Stomach (tissue), 9 donors: ENCODE data around the gene CAPN9. TPM values are rescaled to one million over a fixed set of nuclear protein-coding genes. Genes with fewer than 3 reads are reported as not detected.

Experiments
- DNase-seq, 2 donors: peaks; one replicate each; pipeline versions ENCODE4 v3.0.0 to v3.0.0-alpha.2; 2013 to 2019
- H3K27ac ChIP-seq, 5 donors: fragments of 200-600 bp in 4 of 5; sonication (generic) in 4 of 5; one replicate each; pipeline ENCODE4 v1.5.1; 2013 to 2019; ENCODE audit warnings: mild to moderate bottlenecking in 1 of 5, moderate library complexity in 1 of 5
- H3K27me3 ChIP-seq, 3 donors: fragments of 200-600 bp; sonication (generic); one replicate each; pipeline ENCODE4 v1.5.1; 2017 to 2019; ENCODE audit warnings: mixed run types in 1 of 3
- H3K36me3 ChIP-seq, 4 donors: fragments of 200-600 bp; sonication (generic); 1 replicate in 3 of 4; 2 replicates in 1 of 4; pipeline ENCODE4 v1.5.1; 2016 to 2019
- H3K4me1 ChIP-seq, 4 donors: fragments of 200-600 bp; sonication (generic); one replicate each; pipeline ENCODE4 v1.5.1; 2016 to 2019
- H3K4me3 ChIP-seq, 4 donors: fragments of 200-600 bp; sonication (generic) in 3 of 4; one replicate each; pipeline ENCODE4 v1.5.1; 2016 to 2019; ENCODE audit warnings: mild to moderate bottlenecking in 1 of 4
- H3K9me3 ChIP-seq, 4 donors: fragments of 200-600 bp; sonication (generic); one replicate each; pipeline ENCODE4 v1.5.1; 2016 to 2019
- EP300 ChIP-seq: sonication (generic); formaldehyde crosslinking; IDR thresholded peaks from one replicate; pipeline ENCODE4 v1.6.1; 2017; ENCODE audit warnings: antibody characterized with exemption
- POLR2A ChIP-seq, 4 donors: fragments of 450-650 bp; IDR thresholded peaks; one replicate each; pipeline ENCODE4 v1.6.1; 2016; ENCODE audit warnings: antibody characterized with exemption in 4 of 4, control low read depth in 2 of 4, mild to moderate bottlenecking in 1 of 4, moderate library complexity in 1 of 4
- POLR2AphosphoS5 ChIP-seq, 3 donors: sonication (generic); formaldehyde crosslinking; IDR thresholded peaks; one replicate each; pipeline ENCODE4 v1.6.1; 2016; ENCODE audit warnings: antibody characterized with exemption in 3 of 3
- WGBS, 5 donors: extraction: QIAGEN DNeasy Blood & Tissue Kit in 3 of 5; methylation state at CpG; one replicate each; pipeline versions ENCODE4 v1.1.5 to v1.1.7; 2013 to 2018; 5-methylcytosine and 5-hydroxymethylcytosine counted together
- intact Hi-C: fragments of 100-400 bp; cut with DNase I; formaldehyde crosslinking; loops from one replicate; pipeline ENCODE4 v1.15.1; 2023; ENCODE audit warnings: low total_unique reads
- polyA plus RNA-seq, 3 donors: library from polyadenylated mRNA; stranded (reverse); fragments of 200-250 nt; gene quantifications; one replicate each; pipeline ENCODE4 v1.2.3, GENCODE V29; 2013
- total RNA-seq, 5 donors: library from RNA; depleted of rRNA; stranded (reverse); fragments of >200 nt; gene quantifications; one replicate each; pipeline versions ENCODE4 v1.1.0 to v1.2.3, GENCODE V29; 2014 to 2016
- TF ChIP-seq, protein P1 (sequence below), 7 experiments: fragments of 450-650 bp in 4 of 7; fragments of 200-600 bp in 3 of 7; sonication (generic) in 3 of 7; IDR thresholded peaks; one replicate each; pipeline ENCODE4 v1.5.1; 2016 to 2019; ENCODE audit warnings: antibody characterized with exemption in 7 of 7, control low read depth in 2 of 7, mild to moderate bottlenecking in 1 of 7
- donor health status: healthy with polysubstance abuse.
- donor health status: Bipolar disorder and iron deficiency.
- donor health status: healthy.

CAPN9 gene
- total and polyA plus RNA-seq, 8 donors = 2.6 to 68.3 (median 46.7) TPM

DNA sequence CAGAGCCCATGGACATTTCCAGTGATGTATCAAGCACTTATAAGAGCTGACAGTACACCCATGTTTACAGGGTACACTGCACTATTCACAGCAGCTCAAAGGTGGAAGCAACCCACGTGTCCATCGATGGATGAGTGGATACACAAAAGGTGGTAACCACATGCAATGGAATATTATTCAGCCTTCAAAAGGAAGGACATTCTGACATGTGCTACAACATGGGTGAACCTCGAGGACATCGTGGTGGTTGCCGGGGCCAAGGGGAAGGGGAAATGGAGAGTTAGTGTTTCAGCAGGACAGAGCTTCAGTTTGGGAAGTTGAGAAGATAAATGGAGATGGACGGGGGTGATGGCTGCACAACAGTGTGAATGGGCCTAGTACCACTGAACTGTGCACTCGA is 42.4 kb upstream of the CAPN9 start:
- Histone ChIP-seq H3K4me3 (no peak overlapping the region), H3K36me3 (no peaks in the 10 kb centered on the region), H3K4me1 (peaks cover 0 to 22% (median 8%) of the 10 kb centered on the region in 4 donors), H3K27ac (no peak overlapping the region), H3K27me3 (no peaks in the 10 kb centered on the region), H3K9me3 (no peaks in the 10 kb centered on the region)
- TF ChIP-seq EP300 = no peak
- no peak for TF ChIP-seq POLR2AphosphoS5 (IDR thresholded peaks at IDR 0.05)
- TF ChIP-seq POLR2A (IDR thresholded peaks at IDR 0.05) = no peak
- TF ChIP-seq, protein P1, sequence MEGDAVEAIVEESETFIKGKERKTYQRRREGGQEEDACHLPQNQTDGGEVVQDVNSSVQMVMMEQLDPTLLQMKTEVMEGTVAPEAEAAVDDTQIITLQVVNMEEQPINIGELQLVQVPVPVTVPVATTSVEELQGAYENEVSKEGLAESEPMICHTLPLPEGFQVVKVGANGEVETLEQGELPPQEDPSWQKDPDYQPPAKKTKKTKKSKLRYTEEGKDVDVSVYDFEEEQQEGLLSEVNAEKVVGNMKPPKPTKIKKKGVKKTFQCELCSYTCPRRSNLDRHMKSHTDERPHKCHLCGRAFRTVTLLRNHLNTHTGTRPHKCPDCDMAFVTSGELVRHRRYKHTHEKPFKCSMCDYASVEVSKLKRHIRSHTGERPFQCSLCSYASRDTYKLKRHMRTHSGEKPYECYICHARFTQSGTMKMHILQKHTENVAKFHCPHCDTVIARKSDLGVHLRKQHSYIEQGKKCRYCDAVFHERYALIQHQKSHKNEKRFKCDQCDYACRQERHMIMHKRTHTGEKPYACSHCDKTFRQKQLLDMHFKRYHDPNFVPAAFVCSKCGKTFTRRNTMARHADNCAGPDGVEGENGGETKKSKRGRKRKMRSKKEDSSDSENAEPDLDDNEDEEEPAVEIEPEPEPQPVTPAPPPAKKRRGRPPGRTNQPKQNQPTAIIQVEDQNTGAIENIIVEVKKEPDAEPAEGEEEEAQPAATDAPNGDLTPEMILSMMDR (IDR thresholded peaks at IDR 0.05) = no peak
- WGBS, 5 donors = 90 to 97% (median 96%) methylated on average over 7 of the region's 7 CpGs
- intact Hi-C loops = no loop called here
- no peak for DNase-seq

DNA sequence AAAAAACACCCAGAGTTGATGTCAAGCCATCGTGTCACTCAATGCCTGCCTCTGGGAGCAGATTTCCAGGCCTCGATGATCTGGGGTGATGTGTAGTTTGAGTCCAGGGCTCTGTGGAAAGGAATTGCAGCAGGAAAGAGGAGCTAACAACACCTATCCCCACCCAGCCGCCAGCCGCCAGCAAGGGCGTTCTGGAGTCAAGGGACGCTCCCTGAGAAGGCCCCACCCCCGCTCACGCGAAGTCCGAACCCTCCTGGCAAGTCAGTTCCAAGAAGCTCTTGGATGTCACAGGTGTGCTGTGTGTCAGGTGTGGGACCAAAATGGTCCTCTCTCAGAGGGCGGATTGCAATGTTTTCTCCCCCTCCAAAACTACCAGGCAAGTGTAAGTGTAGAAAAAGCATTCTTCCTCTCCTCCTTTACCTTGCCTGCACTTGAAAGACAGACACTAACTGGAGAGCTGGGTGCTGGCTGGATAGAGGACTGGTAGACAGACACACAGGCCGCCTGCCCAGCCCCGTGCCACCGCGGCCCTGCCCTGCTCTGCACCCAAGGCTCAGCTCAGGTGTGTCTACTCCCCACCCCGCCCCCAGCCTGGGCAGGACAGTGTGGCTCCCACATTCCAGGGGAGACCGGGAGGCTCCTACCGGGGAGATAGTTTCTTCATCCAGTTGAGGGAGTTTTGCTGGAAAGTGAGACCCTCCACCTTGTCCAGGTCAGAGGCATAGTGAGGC is 41.7 kb upstream of the CAPN9 start:
- 77 to 87% (median 80%) methylated on average over 15 to 18 of the region's 18 CpGs for WGBS, 5 donors
- no peak for DNase-seq

DNA sequence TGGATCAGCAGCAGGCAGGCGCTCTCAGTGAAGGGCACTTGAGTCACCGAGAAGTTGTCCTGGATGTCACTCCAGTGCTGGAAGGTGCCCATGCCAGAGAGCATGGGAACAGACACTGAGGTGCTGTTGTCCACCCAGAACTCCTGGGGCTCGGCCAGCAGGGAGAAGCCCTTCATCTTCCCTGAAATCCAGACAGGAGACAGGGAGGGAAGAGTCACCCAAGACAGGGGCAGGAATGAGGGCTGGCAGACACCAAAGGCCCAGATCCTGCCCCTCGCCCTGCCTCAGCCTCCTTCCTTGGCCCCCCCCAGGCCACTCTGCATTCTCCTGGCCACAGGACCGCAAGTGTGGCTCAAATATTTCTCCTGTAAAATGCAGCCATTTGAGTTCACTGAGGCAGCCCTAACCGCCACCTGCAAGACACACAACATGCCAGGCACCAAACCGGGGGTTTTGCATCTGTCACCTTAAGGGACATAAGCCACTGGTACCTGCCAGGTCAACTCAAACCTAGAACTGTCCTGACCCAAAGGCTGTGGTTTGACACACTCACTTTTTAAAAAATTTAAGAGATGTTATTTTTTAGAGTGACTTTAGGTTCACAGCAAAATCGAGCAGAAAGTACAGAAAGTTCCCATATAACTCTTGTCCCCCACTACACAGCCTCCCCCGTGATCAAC is 41.0 kb upstream of the CAPN9 start:
- TF ChIP-seq POLR2A (IDR thresholded peaks at IDR 0.05) (no peak), POLR2AphosphoS5 (IDR thresholded peaks at IDR 0.05) (no peak), EP300 (no peak)
- TF ChIP-seq, protein P1 (IDR thresholded peaks at IDR 0.05) = no peak
- Histone ChIP-seq H3K36me3 (no peaks in the 10 kb centered on the region), H3K4me1 (peaks cover 0 to 22% (median 8%) of the 10 kb centered on the region in 4 donors), H3K4me3 (no peak overlapping the region), H3K27ac (no peak overlapping the region), H3K9me3 (no peaks in the 10 kb centered on the region), H3K27me3 (no peaks in the 10 kb centered on the region)
- DNase-seq = no peak
- WGBS, 5 donors = 88 to 93% (median 91%) methylated on average over 7 to 9 of the region's 9 CpGs
- intact Hi-C loops = no loop called here

More for the DNA sequence above, 41.7 kb upstream of the CAPN9 start:
- H3K4me3 ChIP-seq = no peak overlapping the region
- no peaks in the 10 kb centered on the region for H3K9me3 ChIP-seq
- H3K27ac ChIP-seq = no peak overlapping the region
- H3K4me1 ChIP-seq = peaks cover 0 to 22% (median 8%) of the 10 kb centered on the region in 4 donors
- no peaks in the 10 kb centered on the region for H3K36me3 ChIP-seq
- TF ChIP-seq EP300 (no peak), POLR2AphosphoS5 (IDR thresholded peaks at IDR 0.05) (no peak), POLR2A (IDR thresholded peaks at IDR 0.05) (no peak)
- TF ChIP-seq, protein P1 (IDR thresholded peaks at IDR 0.05) = no peak
- intact Hi-C loops = no loop called here
- H3K27me3 ChIP-seq = no peaks in the 10 kb centered on the region

DNA sequence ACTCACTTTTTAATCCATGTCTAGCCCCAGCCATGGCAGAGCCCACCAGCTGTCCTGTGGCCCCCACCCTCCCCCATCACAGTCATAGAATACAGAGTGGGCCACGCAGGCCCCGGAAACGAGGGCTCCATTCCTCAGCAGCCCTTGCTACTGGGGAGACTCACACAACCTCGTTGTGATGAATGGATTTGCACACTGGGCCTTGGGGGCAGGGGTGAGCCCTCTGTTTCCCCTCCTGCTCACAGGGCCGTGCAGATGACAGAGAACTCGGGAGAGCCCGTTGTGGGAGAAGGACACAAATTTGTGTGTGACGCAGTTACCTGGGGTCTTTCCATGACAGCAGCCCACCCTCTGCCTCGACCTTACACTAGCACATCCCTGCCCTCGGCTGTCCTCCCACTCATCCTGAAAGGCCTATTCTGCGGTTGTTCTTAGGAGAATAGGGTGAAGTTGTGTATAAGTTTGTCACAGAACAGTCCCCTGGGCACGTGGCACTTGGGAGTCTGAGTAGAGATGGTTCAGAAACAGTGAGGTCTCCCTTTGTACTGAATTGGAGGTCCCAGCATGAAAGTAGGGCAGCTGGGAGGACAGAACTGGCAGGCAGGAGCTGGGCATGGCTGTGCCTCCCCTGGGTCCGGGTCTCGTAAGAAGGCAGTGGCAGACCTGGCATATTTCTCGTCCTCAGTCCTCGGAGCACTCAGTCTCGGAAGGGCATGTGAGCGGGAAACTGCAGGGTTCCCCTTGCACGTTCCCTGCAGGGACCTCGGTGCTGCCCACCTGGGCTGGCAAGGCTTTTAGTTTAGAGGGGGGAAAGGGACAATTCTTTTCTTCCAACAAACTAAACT is 40.1 kb upstream of the CAPN9 start:
- intact Hi-C loops = no loop called here
- H3K27me3 ChIP-seq = no peaks in the 10 kb centered on the region
- no peaks in the 10 kb centered on the region for H3K36me3 ChIP-seq

More for the DNA sequence above, 40.1 kb upstream of the CAPN9 start:
- WGBS, 5 donors = 87 to 92% (median 90%) methylated on average over 20 of the region's 20 CpGs
- Histone ChIP-seq H3K9me3 (no peaks in the 10 kb centered on the region), H3K27ac (no peak overlapping the region), H3K4me3 (no peak overlapping the region), H3K4me1 (peaks cover 0 to 19% (median 8%) of the 10 kb centered on the region in 4 donors)
- DNase-seq = no peak
- TF ChIP-seq POLR2A (IDR thresholded peaks at IDR 0.05) (no peak), POLR2AphosphoS5 (IDR thresholded peaks at IDR 0.05) (no peak), EP300 (no peak)
